ENCODE results near the gene TPP2.
A peak's percentile ranks its signal among the peaks of the same experiment; 100 is the strongest.

The TPP2 gene

GRCh38 chr13:102654756-102655155 is 58.0 kb downstream of the TPP2 start:
- DNase-seq: no peak
- no peak for TF ChIP-seq POLR2A (IDR thresholded peaks at IDR 0.05; ENCODE audit: low read length)
- no peak for TF ChIP-seq GATA1 (IDR thresholded peaks at IDR 0.05; ENCODE audit: low read depth, low read length)

- DNase-seq: no peak
- no peak for TF ChIP-seq POLR2A (IDR thresholded peaks at IDR 0.05; ENCODE audit: low read length)
Observed at GRCh38 chr13:102657630-102658029, 60.8 kb downstream of the TPP2 start.

GRCh38 chr13:102658660-102659059 is 61.9 kb downstream of the TPP2 start:
- no peak for DNase-seq
- no peak for TF ChIP-seq GATA1 (IDR thresholded peaks at IDR 0.05; ENCODE audit: low read depth, low read length)
- TF ChIP-seq POLR2A (IDR thresholded peaks at IDR 0.05; ENCODE audit: low read length): no peak

- TF ChIP-seq GATA1 (IDR thresholded peaks at IDR 0.05; ENCODE audit: low read depth, low read length) (no peak), POLR2A (IDR thresholded peaks at IDR 0.05; ENCODE audit: low read length) (no peak)
- no peak for DNase-seq
Observed at GRCh38 chr13:102659168-102659713, 62.5 kb downstream of the TPP2 start.

- no peak for TF ChIP-seq POLR2A (IDR thresholded peaks at IDR 0.05; ENCODE audit: low read length)
- TF ChIP-seq GATA1 (IDR thresholded peaks at IDR 0.05; ENCODE audit: low read depth, low read length): no peak
- DNase-seq: no peak
Observed at GRCh38 chr13:102667023-102667422, 70.2 kb downstream of the TPP2 start.

GRCh38 chr13:102667911-102668310 is 71.1 kb downstream of the TPP2 start:
- TF ChIP-seq GATA1 (IDR thresholded peaks at IDR 0.05; ENCODE audit: low read depth, low read length): no peak
- no peak for TF ChIP-seq POLR2A (IDR thresholded peaks at IDR 0.05; ENCODE audit: low read length)
- DNase-seq: no peak

GRCh38 chr13:102670130-102670529 is 73.3 kb downstream of the TPP2 start:
- TF ChIP-seq POLR2A (IDR thresholded peaks at IDR 0.05; ENCODE audit: low read length) (no peak), GATA1 (IDR thresholded peaks at IDR 0.05; ENCODE audit: low read depth, low read length) (no peak)
- peak; percentile 13 to 14 for DNase-seq

GRCh38 chr13:102675115-102675514 is 78.3 kb downstream of the TPP2 start:
- no peak for DNase-seq
- TF ChIP-seq POLR2A (IDR thresholded peaks at IDR 0.05; ENCODE audit: low read length): no peak
- TF ChIP-seq GATA1 (IDR thresholded peaks at IDR 0.05; ENCODE audit: low read depth, low read length): no peak

- no peak for DNase-seq
- TF ChIP-seq GATA1 (IDR thresholded peaks at IDR 0.05; ENCODE audit: low read depth, low read length): no peak
- no peak for TF ChIP-seq POLR2A (IDR thresholded peaks at IDR 0.05; ENCODE audit: low read length)
Observed at GRCh38 chr13:102677122-102677521, 80.3 kb downstream of the TPP2 start.

- DNase-seq: no peak
- no peak for TF ChIP-seq GATA1 (IDR thresholded peaks at IDR 0.05; ENCODE audit: low read depth, low read length)
- TF ChIP-seq POLR2A (IDR thresholded peaks at IDR 0.05; ENCODE audit: low read length): no peak
Observed at GRCh38 chr13:102678339-102679107, 81.7 kb downstream of the TPP2 start.

- no peak for TF ChIP-seq GATA1 (IDR thresholded peaks at IDR 0.05; ENCODE audit: low read depth, low read length)
- no peak for TF ChIP-seq POLR2A (IDR thresholded peaks at IDR 0.05; ENCODE audit: low read length)
- DNase-seq: no peak
Observed at GRCh38 chr13:102679449-102680132, 82.8 kb downstream of the TPP2 start.

GRCh38 chr13:102680133-102680717 is 83.4 kb downstream of the TPP2 start:
- no peak for DNase-seq
- TF ChIP-seq POLR2A (IDR thresholded peaks at IDR 0.05; ENCODE audit: low read length): no peak
- TF ChIP-seq GATA1 (IDR thresholded peaks at IDR 0.05; ENCODE audit: low read depth, low read length): no peak

GRCh38 chr13:102680842-102681740 is 84.3 kb downstream of the TPP2 start:
- no peak for TF ChIP-seq POLR2A (IDR thresholded peaks at IDR 0.05; ENCODE audit: low read length)
- TF ChIP-seq GATA1 (IDR thresholded peaks at IDR 0.05; ENCODE audit: low read depth, low read length): no peak
- no peak for DNase-seq

All from erythroblast (primary cell).